VCaP (cell line): ENCODE results near the gene RNGTT.

Experiments used
- H3K27ac ChIP-seq: fragments of 450-650 bp; 2 replicates; pipeline ENCODE4 v1.5.1; 2017
- TF ChIP-seq, protein P1 (sequence below): fragments of 450-650 bp; conservative IDR thresholded peaks from 2 replicates; pipeline ENCODE4 v1.5.1; 2017; ENCODE audit warnings: mild to moderate bottlenecking, moderate library complexity

The RNGTT gene

DNA sequence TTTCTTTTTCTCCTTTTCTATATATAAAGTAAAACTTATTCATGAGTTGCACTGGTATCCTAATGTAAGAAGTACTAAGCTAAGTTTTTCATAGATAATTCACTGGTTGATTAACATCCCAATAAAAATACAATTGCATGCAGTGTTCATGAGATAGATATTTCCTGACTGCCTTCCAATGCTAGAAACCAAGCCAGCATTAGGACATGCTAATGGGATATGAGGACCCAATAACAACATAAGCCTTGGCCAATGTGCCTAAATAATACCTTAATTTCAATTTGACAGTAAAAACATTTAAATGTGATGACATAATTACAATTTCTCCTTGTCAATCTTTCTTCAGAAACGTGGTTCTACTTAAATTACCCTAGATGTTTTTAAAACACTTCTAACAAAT lies 152.7 kb downstream of the RNGTT start:
- H3K27ac ChIP-seq: no peak overlapping the region
- TF ChIP-seq, protein P1, sequence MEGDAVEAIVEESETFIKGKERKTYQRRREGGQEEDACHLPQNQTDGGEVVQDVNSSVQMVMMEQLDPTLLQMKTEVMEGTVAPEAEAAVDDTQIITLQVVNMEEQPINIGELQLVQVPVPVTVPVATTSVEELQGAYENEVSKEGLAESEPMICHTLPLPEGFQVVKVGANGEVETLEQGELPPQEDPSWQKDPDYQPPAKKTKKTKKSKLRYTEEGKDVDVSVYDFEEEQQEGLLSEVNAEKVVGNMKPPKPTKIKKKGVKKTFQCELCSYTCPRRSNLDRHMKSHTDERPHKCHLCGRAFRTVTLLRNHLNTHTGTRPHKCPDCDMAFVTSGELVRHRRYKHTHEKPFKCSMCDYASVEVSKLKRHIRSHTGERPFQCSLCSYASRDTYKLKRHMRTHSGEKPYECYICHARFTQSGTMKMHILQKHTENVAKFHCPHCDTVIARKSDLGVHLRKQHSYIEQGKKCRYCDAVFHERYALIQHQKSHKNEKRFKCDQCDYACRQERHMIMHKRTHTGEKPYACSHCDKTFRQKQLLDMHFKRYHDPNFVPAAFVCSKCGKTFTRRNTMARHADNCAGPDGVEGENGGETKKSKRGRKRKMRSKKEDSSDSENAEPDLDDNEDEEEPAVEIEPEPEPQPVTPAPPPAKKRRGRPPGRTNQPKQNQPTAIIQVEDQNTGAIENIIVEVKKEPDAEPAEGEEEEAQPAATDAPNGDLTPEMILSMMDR: no peak

DNA sequence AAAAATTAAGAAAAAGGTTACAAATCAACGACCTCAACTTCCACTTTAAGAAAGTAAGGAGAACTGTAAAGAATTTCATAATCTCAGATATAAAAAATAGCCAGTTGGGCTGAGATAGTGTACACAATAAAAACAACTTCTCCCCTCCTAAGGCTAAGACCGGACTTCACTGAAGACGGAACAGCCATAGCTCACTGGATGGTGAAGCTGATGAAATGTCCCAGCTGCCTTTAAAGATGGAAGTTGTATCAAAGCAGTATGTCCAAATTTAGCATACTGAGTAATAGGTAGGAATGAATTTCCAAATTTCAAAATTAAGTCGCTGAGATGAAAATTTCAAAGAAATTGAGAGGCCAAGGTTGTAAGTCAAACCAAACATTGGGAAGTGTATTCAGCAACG lies 153.3 kb downstream of the RNGTT start:
- H3K27ac ChIP-seq: no peak overlapping the region
- TF ChIP-seq, protein P1: no peak

DNA sequence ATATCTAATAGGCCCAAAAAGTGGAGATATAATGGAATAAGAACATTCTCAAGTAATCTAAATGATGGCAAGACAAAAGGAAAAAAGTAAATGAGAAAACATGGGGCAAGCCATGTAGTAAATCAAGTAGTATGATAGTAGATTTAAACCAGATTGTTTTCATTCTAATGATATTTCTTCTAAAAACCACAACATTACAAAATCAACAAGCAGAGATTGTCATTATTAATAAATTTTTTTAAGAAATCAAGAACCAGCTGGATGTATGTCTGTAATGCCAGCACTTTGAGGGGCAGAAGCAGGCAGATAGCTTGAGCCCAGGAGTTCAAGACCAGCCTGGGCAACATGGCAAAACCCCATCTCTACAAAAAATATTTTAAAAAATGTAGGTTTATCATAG lies 155.0 kb downstream of the RNGTT start:
- no peak overlapping the region for H3K27ac ChIP-seq
- TF ChIP-seq, protein P1: no peak

DNA sequence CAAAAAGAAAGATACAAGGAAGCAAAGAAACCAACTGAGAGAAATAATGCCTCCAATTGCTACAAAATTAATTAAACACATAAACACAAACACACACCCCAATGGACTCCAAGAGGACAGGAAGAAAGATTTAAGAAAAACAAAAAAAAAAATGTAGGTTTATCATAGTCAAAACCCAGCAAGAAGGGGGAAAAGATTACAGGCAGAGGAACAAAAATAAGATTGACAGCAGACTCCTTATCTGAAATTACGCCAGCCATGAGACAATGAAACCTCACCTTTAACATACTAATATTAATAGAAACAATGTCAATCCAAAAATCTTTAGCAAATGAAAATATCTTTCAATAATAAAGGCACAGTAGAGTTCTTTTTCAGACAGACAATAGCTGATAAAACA lies 155.8 kb downstream of the RNGTT start:
- TF ChIP-seq, protein P1: no peak
- no peak overlapping the region for H3K27ac ChIP-seq

DNA sequence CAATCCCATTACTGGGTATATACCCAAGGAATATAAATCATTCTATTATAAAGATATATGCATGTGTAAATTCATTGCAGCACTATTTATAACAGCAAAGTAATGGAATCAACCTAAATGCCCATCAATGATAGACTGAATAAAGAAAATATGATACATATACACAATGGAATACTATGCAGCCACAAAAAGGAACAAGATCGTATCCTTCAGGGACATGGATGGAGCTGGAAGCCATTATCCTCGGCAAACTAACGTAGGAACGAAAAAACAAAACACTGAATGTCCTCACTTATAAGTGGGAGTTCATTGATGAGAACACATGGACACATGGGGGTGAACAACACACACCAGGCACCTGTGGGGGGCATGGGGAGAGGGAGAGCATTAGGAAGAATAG lies 156.7 kb downstream of the RNGTT start:
- H3K27ac ChIP-seq: no peak overlapping the region
- TF ChIP-seq, protein P1: no peak

DNA sequence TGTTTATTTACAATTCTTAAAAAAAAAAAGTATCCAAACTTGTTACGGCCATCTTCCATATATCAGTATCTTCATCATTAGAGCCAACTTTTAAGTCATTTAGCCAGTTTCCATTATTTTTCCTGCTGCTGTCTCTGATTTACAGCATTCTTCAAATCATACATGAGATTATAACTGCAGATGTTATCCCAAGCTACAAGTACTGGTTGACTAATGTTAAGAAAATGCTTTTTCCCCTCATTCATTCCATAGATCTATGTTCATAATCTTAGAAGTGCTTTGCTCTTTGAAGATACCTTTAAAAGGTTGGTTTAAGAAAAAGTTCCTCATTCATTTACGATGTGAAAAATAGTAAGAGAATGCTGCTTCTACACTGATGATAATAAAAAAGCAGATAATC lies 158.7 kb downstream of the RNGTT start:
- TF ChIP-seq, protein P1: no peak
- no peak overlapping the region for H3K27ac ChIP-seq

DNA sequence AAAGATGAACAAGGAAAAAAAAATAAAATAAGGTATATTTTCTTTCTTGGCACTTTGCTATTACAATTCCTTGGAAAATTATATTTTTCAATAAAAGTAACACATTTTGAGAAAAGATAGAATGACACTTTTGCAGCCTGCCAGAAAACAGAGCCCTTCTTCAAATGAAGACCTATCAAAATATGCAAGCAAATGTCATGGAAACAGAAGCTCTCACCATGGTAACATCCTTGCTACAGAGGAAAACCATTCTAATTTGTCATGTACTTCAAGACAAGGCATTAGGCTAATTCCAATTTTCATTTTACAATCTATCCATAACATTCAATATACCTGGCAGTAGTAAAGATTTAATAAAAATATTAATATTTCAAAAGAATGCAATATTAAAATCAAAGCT lies 177.9 kb downstream of the RNGTT start:
- no peak overlapping the region for H3K27ac ChIP-seq
- TF ChIP-seq, protein P1: no peak
